IMR-90 (cell line): ENCODE data around the gene NRCAM. TPM values are rescaled to one million over a fixed set of nuclear protein-coding genes. Genes with fewer than 3 reads are reported as not detected.
"Not testable (repeated sequence)": the region's sequence is repeated elsewhere in the genome, so short reads cannot be mapped to it uniquely, and the experiment has no call there.

Experiments
- ATAC-seq: fragments of 200-7000 bp; cut with Tn5 transposase; 2 replicates; pipeline ENCODE4 v1.9.1; 2020; ENCODE audit warnings: low read depth, mild to moderate bottlenecking, moderate library complexity
- BruUV-seq: library from RNA; stranded (reverse); fragments of 400-500 nt; replicated peaks from 2 replicates; lab custom pipeline; 2021; lab: Mats Ljungman, UMichigan
- CTCF ChIA-PET: fragments of 300-600 bp; formaldehyde crosslinking; extraction: SDS; loops from one replicate; lab custom pipeline; 2021; ENCODE audit warnings: antibody characterized with exemption; lab: Yijun Ruan, JAX
- POLR2A ChIA-PET: fragments of 300-600 bp; sonication (Branson Sonifier 250); formaldehyde crosslinking; loops from one replicate; lab custom pipeline; 2022; ENCODE audit warnings: antibody characterized with exemption; ENCODE audit not compliant: unreplicated experiment; lab: Charles Lee
- DNase-seq: peaks from one replicate; pipeline ENCODE4 v3.0.0; 2013
- H2AFZ ChIP-seq: replicated peaks from 2 replicates; pipeline ENCODE3; 2013; ENCODE audit warnings: low read length, mild to moderate bottlenecking; ENCODE audit not compliant: poor library complexity
- H2AK5ac ChIP-seq: 2 replicates; pipeline ENCODE4 v1.6.1; 2013; ENCODE audit warnings: low read depth, low read length, inconsistent platforms
- H2AK9ac ChIP-seq: replicated peaks from 2 replicates; pipeline ENCODE3; 2013; ENCODE audit warnings: mild to moderate bottlenecking, low read depth, low read length, moderate library complexity; ENCODE audit not compliant: poor library complexity
- H2BK120ac ChIP-seq: 2 replicates; pipeline ENCODE4 v1.6.1; 2013; ENCODE audit warnings: low read depth, low read length, inconsistent platforms
- H2BK15ac ChIP-seq: 3 replicates; pipeline ENCODE4 v1.6.1; 2013; ENCODE audit warnings: low read depth, low read length, inconsistent platforms
- H2BK20ac ChIP-seq: 2 replicates; pipeline ENCODE4 v1.6.1; 2013; ENCODE audit warnings: low read depth, mild to moderate bottlenecking, inconsistent platforms, low read length, moderate library complexity
- H2BK5ac ChIP-seq: 2 replicates; pipeline ENCODE4 v1.6.1; 2013; ENCODE audit warnings: mild to moderate bottlenecking, low read depth, low read length, inconsistent platforms; ENCODE audit not compliant: poor library complexity, severe bottlenecking
- H3K14ac ChIP-seq: replicated peaks from 2 replicates; pipeline ENCODE4 v1.6.1; 2013; ENCODE audit warnings: low read depth, low read length, inconsistent platforms
- H3K18ac ChIP-seq: 2 replicates; pipeline ENCODE4 v1.6.1; 2013; ENCODE audit warnings: low read depth, low read length, control low read depth
- H3K23ac ChIP-seq: 2 replicates; pipeline ENCODE4 v1.6.1; 2013; ENCODE audit warnings: low read depth, low read length, inconsistent platforms
- H3K27ac ChIP-seq: 2 replicates; pipeline ENCODE4 v1.5.1; 2013; ENCODE audit warnings: mild to moderate bottlenecking, control low read depth, low read length; ENCODE audit not compliant: insufficient read depth
- H3K27me3 ChIP-seq: 2 replicates; pipeline ENCODE4 v1.6.1; 2013; ENCODE audit warnings: low read length; ENCODE audit not compliant: control insufficient read depth, insufficient read depth
- H3K36me3 ChIP-seq: 2 replicates; pipeline ENCODE4 v1.6.1; 2013; ENCODE audit warnings: low read length, mixed read lengths; ENCODE audit not compliant: control insufficient read depth, insufficient read depth
- H3K4ac ChIP-seq: 2 replicates; pipeline ENCODE4 v1.6.1; 2013; ENCODE audit warnings: low read depth, low read length, inconsistent platforms
- H3K4me1 ChIP-seq: 2 replicates; pipeline ENCODE4 v1.6.1; 2013; ENCODE audit warnings: low read length, mixed read lengths; ENCODE audit not compliant: control insufficient read depth, insufficient read depth
- H3K4me2 ChIP-seq: 2 replicates; pipeline ENCODE4 v1.6.1; 2013; ENCODE audit warnings: low read depth, mild to moderate bottlenecking, control low read depth, low read length, moderate library complexity
- H3K4me3 ChIP-seq: 2 replicates; pipeline ENCODE4 v1.5.1; 2013; ENCODE audit warnings: low read depth, mild to moderate bottlenecking, control low read depth, low read length, moderate library complexity; ENCODE audit not compliant: insufficient read depth
- H3K56ac ChIP-seq: 2 replicates; pipeline ENCODE4 v1.6.1; 2013; ENCODE audit warnings: low read length, inconsistent platforms; ENCODE audit not compliant: insufficient read depth; ENCODE audit errors: extremely low read depth
- H3K79me1 ChIP-seq, 2 experiments: 2 replicates each; pipeline ENCODE4 v1.6.1; 2013; ENCODE audit warnings: low read length in 2 of 2, inconsistent platforms in 1 of 2, low read depth in 1 of 2
- H3K9ac ChIP-seq: 2 replicates; pipeline ENCODE4 v1.6.1; 2013; ENCODE audit warnings: low read depth, low read length, control low read depth
- H3K9me1 ChIP-seq: 2 replicates; pipeline ENCODE4 v1.6.1; 2013; ENCODE audit warnings: low read length, inconsistent platforms; ENCODE audit not compliant: insufficient read depth
- H3K9me3 ChIP-seq: 2 replicates; pipeline ENCODE4 v1.6.1; 2013; ENCODE audit warnings: low read length; ENCODE audit not compliant: control insufficient read depth, insufficient read depth
- H4K20me1 ChIP-seq: 2 replicates; pipeline ENCODE4 v1.6.1; 2013; ENCODE audit warnings: low read length, inconsistent platforms; ENCODE audit not compliant: insufficient read depth
- H4K5ac ChIP-seq: 2 replicates; pipeline ENCODE4 v1.6.1; 2013; ENCODE audit warnings: mild to moderate bottlenecking, low read depth, low read length, control low read depth
- H4K8ac ChIP-seq, 2 experiments: 2 replicates each; pipeline ENCODE4 v1.6.1; 2013; ENCODE audit warnings: low read depth in 2 of 2, low read length in 2 of 2, control low read depth in 1 of 2, inconsistent platforms in 1 of 2
- H4K91ac ChIP-seq: 2 replicates; pipeline ENCODE4 v1.6.1; 2013; ENCODE audit warnings: low read depth, low read length, inconsistent platforms; ENCODE audit not compliant: insufficient read depth
- BHLHE40 ChIP-seq: fragments of 150-350 bp; IDR thresholded peaks from 2 replicates; pipeline ENCODE4 v1.6.1; 2016; ENCODE audit warnings: mild to moderate bottlenecking, low read depth, low read length
- FOS ChIP-seq: fragments of 150-350 bp; IDR thresholded peaks from 2 replicates; pipeline ENCODE4 v1.6.1; 2016; ENCODE audit warnings: low read depth, low read length
- RCOR1 ChIP-seq: IDR thresholded peaks from 2 replicates; pipeline ENCODE4 v1.6.1; 2012; ENCODE audit warnings: mild to moderate bottlenecking, low read length, improper control_type of control experiment; ENCODE audit not compliant: insufficient replicate concordance
- WGBS, 2 experiments: methylation state at CpG; one replicate each; pipeline versions ENCODE4 v1.1.5 to v1.1.7; 2013; ENCODE audit warnings: missing lambda C conversion rate in 2 of 2; ENCODE audit not compliant: insufficient read length in 1 of 2; ENCODE audit errors: extremely low coverage in 2 of 2; 5-methylcytosine and 5-hydroxymethylcytosine counted together
- dilution Hi-C: fragments of 300-500 bp; cut with HindIII; formaldehyde crosslinking; loops from one replicate; pipeline ENCODE4 v1.14.3; 2018; ENCODE audit warnings: low sequenced_read_pairs; ENCODE audit not compliant: unreplicated experiment
- in situ Hi-C: fragments of 300-500 bp; cut with MboI; formaldehyde crosslinking; loops from 3 replicates; pipeline ENCODE4 v1.14.3; 2019; ENCODE audit warnings: low sequenced_read_pairs, inconsistent platforms, mixed read lengths
- intact Hi-C: fragments of 100-400 bp; cut with micrococcal nuclease; formaldehyde crosslinking; loops from 2 replicates; pipeline ENCODE4 v1.10.0; 2022
- polyA plus RNA-seq, 3 experiments: library from polyadenylated mRNA; depleted of rRNA; stranded (reverse); fragments of >200 nt; gene quantifications; 2 replicates each; pipeline ENCODE4 v1.2.3, GENCODE V29; 2012; ENCODE audit warnings: low replicate concordance in 1 of 3
- total RNA-seq: library from RNA; depleted of rRNA; stranded (reverse); fragments of >200 nt; gene quantifications from 2 replicates; pipeline ENCODE4 v1.2.3, GENCODE V29; 2012

Gene NRCAM
- total and polyA plus RNA-seq, 2 of the 4 experiments (the other 2 are of a cell fraction) = 0.46 to 1.1 TPM

- TF ChIP-seq FOS (no peak), BHLHE40 (no peak), RCOR1 (no peak)
Measured at GRCh38 chr7:108455998-108456677, at the start of gene NRCAM (continued).

GRCh38 chr7:108504576-108504975 lies 48.3 kb upstream of the NRCAM start:
- H3K14ac ChIP-seq, H4K5ac ChIP-seq, H3K18ac ChIP-seq, ATAC-seq, H2BK120ac ChIP-seq, H3K9ac ChIP-seq, CTCF ChIA-PET, H3K9me1 ChIP-seq, in situ Hi-C loops, DNase-seq, H2BK20ac ChIP-seq, H3K79me1 ChIP-seq, BruUV-seq, H2AFZ ChIP-seq, H2AK9ac ChIP-seq, H3K4ac ChIP-seq, H3K36me3 ChIP-seq, H3K4me1 ChIP-seq, H4K91ac ChIP-seq, H2BK5ac ChIP-seq, H2AK5ac ChIP-seq, H4K20me1 ChIP-seq, H3K4me2 ChIP-seq, H3K27ac ChIP-seq, dilution Hi-C loops, H3K27me3 ChIP-seq, H4K8ac ChIP-seq, H3K9me3 ChIP-seq, POLR2A ChIA-PET, H3K23ac ChIP-seq, H2BK15ac ChIP-seq, H3K4me3 ChIP-seq, intact Hi-C loops, H3K56ac ChIP-seq: not testable (repeated sequence)
- WGBS, 2 experiments = no CpG with 5 or more reads among the region's 3 CpGs
